ENCODE data around the gene MPHOSPH6.

DNA sequence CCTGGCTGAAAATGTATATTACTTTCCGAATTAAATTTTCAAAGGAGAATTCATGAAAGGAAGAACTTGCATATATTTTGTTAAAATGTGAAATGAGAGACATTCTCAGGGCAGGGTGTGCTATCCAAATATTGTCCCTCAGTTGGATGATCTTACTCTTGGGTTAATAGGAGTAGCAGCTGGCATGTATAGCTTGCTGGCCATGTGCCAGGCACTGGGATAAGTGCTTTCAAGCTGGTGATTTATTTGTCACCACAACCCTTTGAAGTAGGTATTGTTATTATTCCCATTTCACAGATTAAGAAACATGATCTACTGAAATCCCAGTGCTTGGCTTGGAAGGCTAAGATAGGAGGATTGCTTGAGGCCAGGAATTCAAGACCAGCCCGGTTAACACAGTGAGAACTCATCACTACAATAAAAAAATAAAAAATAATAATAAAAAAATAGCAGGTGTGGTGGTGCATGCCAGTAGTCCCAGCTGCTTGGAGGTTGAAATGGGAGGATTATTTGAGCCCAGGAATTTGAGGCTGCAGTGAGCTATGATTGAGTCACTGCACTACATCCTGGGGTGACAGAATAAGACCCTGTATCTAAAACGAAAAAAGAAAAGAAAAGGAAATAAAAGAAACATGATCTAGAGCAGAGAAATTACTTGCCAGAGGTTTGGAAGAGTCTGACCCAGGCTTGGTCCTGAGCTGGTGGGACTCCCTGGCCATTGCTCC is 11.6 kb upstream of the MPHOSPH6 start:
- no peak for TF ChIP-seq POLR2A (IDR thresholded peaks at IDR 0.05)
- TF ChIP-seq, protein P1, sequence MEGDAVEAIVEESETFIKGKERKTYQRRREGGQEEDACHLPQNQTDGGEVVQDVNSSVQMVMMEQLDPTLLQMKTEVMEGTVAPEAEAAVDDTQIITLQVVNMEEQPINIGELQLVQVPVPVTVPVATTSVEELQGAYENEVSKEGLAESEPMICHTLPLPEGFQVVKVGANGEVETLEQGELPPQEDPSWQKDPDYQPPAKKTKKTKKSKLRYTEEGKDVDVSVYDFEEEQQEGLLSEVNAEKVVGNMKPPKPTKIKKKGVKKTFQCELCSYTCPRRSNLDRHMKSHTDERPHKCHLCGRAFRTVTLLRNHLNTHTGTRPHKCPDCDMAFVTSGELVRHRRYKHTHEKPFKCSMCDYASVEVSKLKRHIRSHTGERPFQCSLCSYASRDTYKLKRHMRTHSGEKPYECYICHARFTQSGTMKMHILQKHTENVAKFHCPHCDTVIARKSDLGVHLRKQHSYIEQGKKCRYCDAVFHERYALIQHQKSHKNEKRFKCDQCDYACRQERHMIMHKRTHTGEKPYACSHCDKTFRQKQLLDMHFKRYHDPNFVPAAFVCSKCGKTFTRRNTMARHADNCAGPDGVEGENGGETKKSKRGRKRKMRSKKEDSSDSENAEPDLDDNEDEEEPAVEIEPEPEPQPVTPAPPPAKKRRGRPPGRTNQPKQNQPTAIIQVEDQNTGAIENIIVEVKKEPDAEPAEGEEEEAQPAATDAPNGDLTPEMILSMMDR (IDR thresholded peaks at IDR 0.05), result no peak
